Aorta (tissue), 5 donors: ENCODE data around the gene GPD2. TPM values are rescaled to one million over a fixed set of nuclear protein-coding genes. Genes with fewer than 3 reads are reported as not detected.

Source experiments
- ATAC-seq: fragments of 200-7000 bp; cut with Tn5 transposase; one replicate; pipeline ENCODE4 v1.9.1; 2022; ENCODE audit warnings: moderate library complexity; ENCODE audit not compliant: low FRiP score
- DNase-seq, 2 donors: peaks; one replicate each; pipeline ENCODE4 v3.0.0-alpha.2; 2020
- H3K27ac ChIP-seq, 2 donors: one replicate each; pipeline ENCODE4 v1.5.1; 2013; ENCODE audit warnings: low read length in 2 of 2, mild to moderate bottlenecking in 2 of 2, moderate library complexity in 2 of 2, control low read depth in 1 of 2, inconsistent platforms in 1 of 2, low read depth in 1 of 2
- H3K27me3 ChIP-seq, 2 donors: one replicate each; pipeline ENCODE4 v1.6.1; 2013; ENCODE audit warnings: control low read depth in 1 of 2, low read length in 1 of 2, mild to moderate bottlenecking in 1 of 2, moderate library complexity in 1 of 2; ENCODE audit not compliant: insufficient read depth in 2 of 2, control insufficient read depth in 1 of 2
- H3K36me3 ChIP-seq, 2 donors: one replicate each; pipeline ENCODE4 v1.6.1; 2013; ENCODE audit warnings: control low read depth in 1 of 2, low read length in 1 of 2, mild to moderate bottlenecking in 1 of 2; ENCODE audit not compliant: insufficient read depth in 2 of 2, control insufficient read depth in 1 of 2
- H3K4me1 ChIP-seq, 2 donors: one replicate each; pipeline ENCODE4 v1.6.1; 2013; ENCODE audit warnings: low read length in 2 of 2, control low read depth in 1 of 2, mild to moderate bottlenecking in 1 of 2, moderate library complexity in 1 of 2; ENCODE audit not compliant: insufficient read depth in 2 of 2, control insufficient read depth in 1 of 2
- H3K4me3 ChIP-seq, 2 donors: one replicate each; pipeline ENCODE4 v1.5.1; 2013; ENCODE audit warnings: low read length in 2 of 2, control low read depth in 1 of 2, mild to moderate bottlenecking in 1 of 2
- H3K9me3 ChIP-seq: one replicate; pipeline ENCODE4 v1.6.1; 2013; ENCODE audit warnings: mild to moderate bottlenecking, low read length; ENCODE audit not compliant: control insufficient read depth
- WGBS, 2 donors: extraction: QIAGEN DNeasy Blood & Tissue Kit; methylation state at CpG; one replicate each; pipeline ENCODE4 v1.1.7; 2013; 5-methylcytosine and 5-hydroxymethylcytosine counted together
- intact Hi-C, 2 donors: fragments of 100-400 bp; cut with DNase I; formaldehyde crosslinking; loops; one replicate each; pipeline versions ENCODE4 v1.14.2 to v1.15.0; 2022
- polyA plus RNA-seq, 2 donors: library from polyadenylated mRNA; stranded (reverse); fragments of 200-250 nt; gene quantifications; one replicate each; pipeline ENCODE4 v1.2.3, GENCODE V29; 2013
- total RNA-seq, 2 donors: library from RNA; stranded (reverse); fragmentation: NEBNext Ultra II Directional; extraction: Animal tissue kit (Norgen Biotek cat#: 25700); gene quantifications; one replicate each; pipeline ENCODE4 v1.2.1, GENCODE V29; 2021
- donor health status: healthy with polysubstance abuse.
- donor health status: Bipolar disorder and iron deficiency.
- donor health status: DM: no; HTN: no; CAD: no.
- donor health status: DM: no; HTN: no; CAD: no.
- donor health status: DM: yes; HTN: yes; CAD: no.

The GPD2 gene
- total and polyA plus RNA-seq, 4 donors = 3.9 to 31.3 (median 13.9) TPM

DNA sequence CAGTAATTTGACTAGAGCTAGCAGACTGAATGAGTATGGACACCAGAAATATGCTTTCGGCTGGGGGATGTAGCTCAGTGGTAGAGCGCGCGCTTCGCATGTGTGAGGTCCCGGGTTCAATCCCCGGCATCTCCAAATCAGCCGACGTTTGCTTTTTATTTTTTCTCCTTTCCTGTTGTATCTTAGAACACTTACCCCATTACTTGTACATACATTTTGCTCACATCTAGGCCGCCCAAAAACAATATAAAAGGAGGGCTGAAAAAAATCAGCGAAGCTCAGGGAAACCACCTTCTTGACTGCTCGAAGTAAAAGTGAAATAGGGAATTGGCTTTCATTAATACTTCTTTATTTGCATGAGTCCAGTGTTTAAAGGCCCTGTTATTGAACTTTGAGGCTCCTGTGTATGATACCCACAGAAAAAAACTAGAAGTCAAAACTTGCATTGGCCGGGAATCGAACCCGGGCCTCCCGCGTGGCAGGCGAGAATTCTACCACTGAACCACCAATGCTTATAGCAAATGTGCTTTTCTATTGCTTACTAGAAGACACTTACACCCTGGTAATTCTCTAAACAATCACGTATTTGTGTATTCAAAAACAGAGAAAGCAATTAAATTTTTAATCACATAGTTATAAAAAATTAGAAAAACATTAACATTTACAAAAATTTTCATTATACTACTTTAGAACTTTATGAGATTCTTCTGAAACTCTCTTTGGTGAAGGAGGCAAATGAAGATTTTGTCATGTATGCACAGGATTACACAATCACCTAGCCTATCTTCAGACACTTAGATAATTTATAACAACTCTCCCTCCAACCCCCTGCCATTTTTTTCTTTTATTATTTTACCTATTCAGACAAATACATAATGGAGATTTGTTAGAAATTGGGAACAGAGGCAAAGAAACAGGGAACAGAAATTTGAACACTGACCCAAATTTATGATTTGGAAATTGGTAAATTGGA lies 35.2 kb upstream of the GPD2 start:
- Histone ChIP-seq H3K27ac (peak overlapping the region in 1 of 2 donors; percentile 41), H3K36me3 (no peaks in the 10 kb centered on the region), H3K4me1 (no peaks in the 10 kb centered on the region), H3K9me3 (no peaks in the 10 kb centered on the region), H3K4me3 (peak overlapping the region; percentile 62 to 99), H3K27me3 (no peaks in the 10 kb centered on the region)
- ATAC-seq (peak; percentile 96), DNase-seq (peak; percentile 64 to 87)
- intact Hi-C loops = loop anchor here (1.0 to 5.0 kb wide), 6 partner anchors 34 to 79 kb away; no protein-coding TSS in a partner anchor
- WGBS, 2 donors = 0 to 1% methylated on average over 19 of the region's 19 CpGs

- Histone ChIP-seq H3K4me3 (no peak overlapping the region), H3K27me3 (no peaks in the 10 kb centered on the region), H3K36me3 (no peaks in the 10 kb centered on the region), H3K9me3 (no peaks in the 10 kb centered on the region), H3K4me1 (no peaks in the 10 kb centered on the region), H3K27ac (no peak overlapping the region)
- DNase-seq = no peak
- no peak for ATAC-seq
- intact Hi-C loops = loop anchor here in 1 of 2 donors (2.0 to 5.0 kb wide), 3 partner anchors 33 to 80 kb away; no protein-coding TSS in a partner anchor
- WGBS, 2 donors = 80 to 82% methylated on average over 5 of the region's 5 CpGs
Measured at GRCh38 chr2:156401861-156402260, 34.3 kb upstream of the GPD2 start.

GRCh38 chr2:156405586-156405985 lies 30.6 kb upstream of the GPD2 start:
- no peaks in the 10 kb centered on the region for H3K9me3 ChIP-seq
- H3K4me1 ChIP-seq = no peaks in the 10 kb centered on the region
- H3K4me3 ChIP-seq = no peak overlapping the region
- ATAC-seq (peak; percentile 39), DNase-seq (peak in 1 of 2 donors; percentile 49)
- H3K27ac ChIP-seq = no peak overlapping the region
- 73 to 83% methylated on average over 3 of the region's 3 CpGs for WGBS, 2 donors
- no peaks in the 10 kb centered on the region for H3K27me3 ChIP-seq
- intact Hi-C loops = no loop called here
- no peaks in the 10 kb centered on the region for H3K36me3 ChIP-seq

GRCh38 chr2:156411835-156412234 lies 24.3 kb upstream of the GPD2 start:
- no peak overlapping the region for H3K4me3 ChIP-seq
- H3K27me3 ChIP-seq = no peaks in the 10 kb centered on the region
- H3K9me3 ChIP-seq = no peaks in the 10 kb centered on the region
- no peak overlapping the region for H3K27ac ChIP-seq
- H3K4me1 ChIP-seq = no peaks in the 10 kb centered on the region
- H3K36me3 ChIP-seq = no peaks in the 10 kb centered on the region
- DNase-seq (no peak), ATAC-seq (no peak)
- 91% methylated on average over 4 of the region's 4 CpGs for WGBS, 2 donors
- intact Hi-C loops = no loop called here

- 96 to 100% methylated on average over 1 of the region's 1 CpG for WGBS, 2 donors
- Histone ChIP-seq H3K4me1 (no peaks in the 10 kb centered on the region), H3K36me3 (no peaks in the 10 kb centered on the region), H3K4me3 (no peak overlapping the region), H3K9me3 (peaks cover 2% of the 10 kb centered on the region), H3K27ac (no peak overlapping the region), H3K27me3 (no peaks in the 10 kb centered on the region)
- ATAC-seq (no peak), DNase-seq (no peak)
- intact Hi-C loops = no loop called here
Measured at GRCh38 chr2:156421851-156422250, 14.3 kb upstream of the GPD2 start.

DNA sequence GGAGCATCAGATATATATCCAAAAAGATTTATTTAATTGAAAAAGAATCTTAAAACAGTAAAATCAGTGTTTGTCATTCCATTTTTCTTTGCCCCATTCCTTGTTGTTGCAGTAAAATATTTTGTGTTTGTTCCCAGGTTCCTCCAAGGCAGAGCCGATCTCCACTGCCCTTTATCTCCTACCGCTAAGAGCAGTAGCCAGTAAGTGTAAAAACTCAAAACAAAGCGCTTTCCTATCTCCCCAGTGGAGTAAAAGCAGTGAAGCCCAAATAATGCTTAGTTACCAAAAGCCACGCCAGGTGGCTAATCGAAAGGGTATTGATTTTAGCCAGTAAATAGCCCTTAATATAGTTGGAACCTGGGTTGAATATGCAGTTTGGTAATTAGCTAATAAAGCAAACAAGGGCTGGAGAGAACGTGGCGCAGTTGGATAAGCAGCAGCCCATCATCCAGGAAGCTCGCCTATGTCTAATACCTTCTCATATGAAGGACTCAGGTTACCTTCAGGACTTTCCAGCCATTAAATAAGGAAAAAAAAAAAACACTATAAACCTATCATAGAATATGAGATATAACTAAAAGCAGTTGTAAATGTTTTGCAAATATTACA lies 12.4 kb upstream of the GPD2 start:
- 52 to 59% methylated on average over 8 of the region's 8 CpGs for WGBS, 2 donors
- intact Hi-C loops = no loop called here

GRCh38 chr2:156427074-156427473 lies 9.1 kb upstream of the GPD2 start:
- ATAC-seq = no peak
- Histone ChIP-seq H3K4me3 (no peak overlapping the region), H3K9me3 (no peaks in the 10 kb centered on the region), H3K36me3 (no peaks in the 10 kb centered on the region), H3K27me3 (no peaks in the 10 kb centered on the region), H3K4me1 (peaks cover 0 to 2% of the 10 kb centered on the region in 2 donors), H3K27ac (no peak overlapping the region)
- WGBS, 2 donors = 96% methylated on average over 1 of the region's 1 CpG
- intact Hi-C loops = no loop called here
- no peak for DNase-seq

More for the DNA sequence above, 12.4 kb upstream of the GPD2 start:
- ATAC-seq (no peak), DNase-seq (no peak)
- Histone ChIP-seq H3K36me3 (no peaks in the 10 kb centered on the region), H3K4me3 (no peak overlapping the region), H3K9me3 (peaks cover 2% of the 10 kb centered on the region), H3K27ac (no peak overlapping the region), H3K27me3 (no peaks in the 10 kb centered on the region), H3K4me1 (peaks cover 0 to 2% of the 10 kb centered on the region in 2 donors)

DNA sequence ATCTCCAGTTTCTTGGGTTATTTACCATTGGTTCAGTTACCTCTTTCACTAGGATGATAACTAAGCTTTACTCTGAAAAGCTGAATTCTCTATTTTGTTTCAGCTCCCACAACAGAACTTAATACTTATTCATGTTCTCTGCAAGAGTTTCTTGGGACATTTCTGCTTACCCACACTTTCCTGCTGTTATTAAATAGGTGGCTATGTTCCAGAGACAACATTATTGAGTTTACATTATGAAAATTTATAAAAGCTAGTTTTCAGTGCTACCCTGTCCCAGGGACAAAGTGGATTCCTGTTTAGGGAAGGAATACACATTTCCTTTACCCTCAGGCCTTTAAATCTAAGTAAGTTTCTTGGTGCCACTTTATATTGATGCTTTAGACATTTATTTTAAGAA lies 7.0 kb upstream of the GPD2 start:
- H3K4me1 ChIP-seq = peaks cover 0 to 2% of the 10 kb centered on the region in 2 donors
- H3K36me3 ChIP-seq = no peaks in the 10 kb centered on the region
- no peak overlapping the region for H3K27ac ChIP-seq
- no peaks in the 10 kb centered on the region for H3K27me3 ChIP-seq
- intact Hi-C loops = no loop called here
- ATAC-seq = no peak
- no peak overlapping the region for H3K4me3 ChIP-seq
- H3K9me3 ChIP-seq = no peaks in the 10 kb centered on the region
- no peak for DNase-seq
